ENCODE results near the gene MS4A3. TPM values are rescaled to one million over a fixed set of nuclear protein-coding genes. Genes with fewer than 3 reads are reported as not detected.
"Not testable (repeated sequence)": the region's sequence is repeated elsewhere in the genome, so short reads cannot be mapped to it uniquely, and the experiment has no call there.

Gene MS4A3
- polyA plus RNA-seq, 3 donors, result 0.26 TPM; not detected in 2

GRCh38 chr11:60104471-60105115 is 48.1 kb downstream of the MS4A3 start:
- H3K9me3 ChIP-seq (replicated peaks in 1 of 2; ENCODE audit: control insufficient read depth in 1 of 2, insufficient read depth in 1 of 2, low read length in 2 of 2); H2AFZ ChIP-seq (ENCODE audit: insufficient read depth, low read depth, low read length, poor library complexity, severe bottlenecking); H4K20me1 ChIP-seq (ENCODE audit: insufficient read depth, low read length); H3K27me3 Mint-ChIP-seq (ENCODE audit: low read depth in 3 of 3); H3K27me3 ChIP-seq (ENCODE audit: control insufficient read depth in 2 of 2, insufficient read depth in 2 of 2, low read length in 2 of 2); H3K4me3 ChIP-seq (replicated peaks in 1 of 3; ENCODE audit: low read depth in 2 of 3, low read length in 3 of 3); H3K4me3 Mint-ChIP-seq; H3K36me3 Mint-ChIP-seq; H3K4me2 ChIP-seq (replicated peaks; ENCODE audit: extremely low read depth, low read length, poor library complexity, severe bottlenecking); H3K79me2 ChIP-seq (ENCODE audit: insufficient read depth, low read length); H3K9ac ChIP-seq (ENCODE audit: insufficient read depth, low read length, poor library complexity, severe bottlenecking); intact Hi-C loops (cut with micrococcal nuclease); H3K9me3 Mint-ChIP-seq; DNase-seq; H3K27ac ChIP-seq (ENCODE audit: low read depth in 1 of 2, low read length in 2 of 2); H3K36me3 ChIP-seq (replicated peaks in 1 of 2; ENCODE audit: control insufficient read depth in 1 of 2, insufficient read depth in 2 of 2, low read length in 2 of 2): not testable (repeated sequence)
- peaks cover 7 to 13% of the 10 kb centered on the region in 2 donors for H3K4me1 ChIP-seq (ENCODE audit: control insufficient read depth in 1 of 2, insufficient read depth in 2 of 2, low read length in 2 of 2)
- Mint-ChIP-seq H3K4me1 (peaks cover 25% of the 10 kb centered on the region), H3K27ac (peak overlapping the region in 1 of 7 donors; percentile 22)
- 82% methylated on average over 6 of the region's 8 CpGs for WGBS (ENCODE audit: insufficient coverage)

- H3K36me3 Mint-ChIP-seq; H3K27me3 ChIP-seq (ENCODE audit: control insufficient read depth in 2 of 2, insufficient read depth in 2 of 2, low read length in 2 of 2); H3K4me3 ChIP-seq (replicated peaks in 1 of 3; ENCODE audit: low read depth in 2 of 3, low read length in 3 of 3); DNase-seq; H3K4me2 ChIP-seq (replicated peaks; ENCODE audit: extremely low read depth, low read length, poor library complexity, severe bottlenecking); H3K9me3 Mint-ChIP-seq; H3K9ac ChIP-seq (ENCODE audit: insufficient read depth, low read length, poor library complexity, severe bottlenecking); H3K27ac ChIP-seq (ENCODE audit: low read depth in 1 of 2, low read length in 2 of 2); H3K36me3 ChIP-seq (replicated peaks in 1 of 2; ENCODE audit: control insufficient read depth in 1 of 2, insufficient read depth in 2 of 2, low read length in 2 of 2); H3K4me3 Mint-ChIP-seq; H4K20me1 ChIP-seq (ENCODE audit: insufficient read depth, low read length); H3K9me3 ChIP-seq (replicated peaks in 1 of 2; ENCODE audit: control insufficient read depth in 1 of 2, insufficient read depth in 1 of 2, low read length in 2 of 2); intact Hi-C loops (cut with micrococcal nuclease); H2AFZ ChIP-seq (ENCODE audit: insufficient read depth, low read depth, low read length, poor library complexity, severe bottlenecking); H3K79me2 ChIP-seq (ENCODE audit: insufficient read depth, low read length); H3K4me1 ChIP-seq (ENCODE audit: control insufficient read depth in 1 of 2, insufficient read depth in 2 of 2, low read length in 2 of 2); H3K27me3 Mint-ChIP-seq (ENCODE audit: low read depth in 3 of 3): not testable (repeated sequence)
- Mint-ChIP-seq H3K27ac (peak overlapping the region in 2 of 7 donors; percentile 6 to 64), H3K4me1 (peaks cover 10% of the 10 kb centered on the region)
- 96% methylated on average over 2 of the region's 5 CpGs for WGBS (ENCODE audit: insufficient coverage)
These were observed 52.2 kb downstream of the MS4A3 start for GRCh38 chr11:60108631-60109030.

- H3K27me3 ChIP-seq (ENCODE audit: control insufficient read depth in 2 of 2, insufficient read depth in 2 of 2, low read length in 2 of 2), result no peaks in the 10 kb centered on the region
These were observed 55.3 kb downstream of the MS4A3 start for GRCh38 chr11:60111793-60112192.

More at GRCh38 chr11:60111793-60112192, 55.3 kb downstream of the MS4A3 start:
- H3K27ac ChIP-seq (ENCODE audit: low read depth in 1 of 2, low read length in 2 of 2), result no peak overlapping the region
- Mint-ChIP-seq H3K4me3 (no peak overlapping the region), H3K4me1 (peaks cover 17% of the 10 kb centered on the region), H3K9me3 (peaks cover 0 to 2% (median 0%) of the 10 kb centered on the region in 7 donors), H3K27me3 (ENCODE audit: low read depth in 3 of 3) (peaks cover 0 to 2% (median 2%) of the 10 kb centered on the region in 3 donors), H3K27ac (no peak overlapping the region), H3K36me3 (peaks cover 0 to 2% of the 10 kb centered on the region in 2 donors)
- no peak overlapping the region for H3K4me3 ChIP-seq (replicated peaks in 1 of 3; ENCODE audit: low read depth in 2 of 3, low read length in 3 of 3)
- H3K4me1 ChIP-seq (ENCODE audit: control insufficient read depth in 1 of 2, insufficient read depth in 2 of 2, low read length in 2 of 2), result peaks cover 4 to 15% of the 10 kb centered on the region in 2 donors
- no peak for TF ChIP-seq CTCF (IDR thresholded peaks at IDR 0.05)
- intact Hi-C loops (cut with micrococcal nuclease), result no loop called here
- H3K9me3 ChIP-seq (replicated peaks in 1 of 2; ENCODE audit: control insufficient read depth in 1 of 2, insufficient read depth in 1 of 2, low read length in 2 of 2), result no peaks in the 10 kb centered on the region
- no peak overlapping the region for H2AFZ ChIP-seq (ENCODE audit: insufficient read depth, low read depth, low read length, poor library complexity, severe bottlenecking)
- no peaks in the 10 kb centered on the region for H3K36me3 ChIP-seq (replicated peaks in 1 of 2; ENCODE audit: control insufficient read depth in 1 of 2, insufficient read depth in 2 of 2, low read length in 2 of 2)
- WGBS (ENCODE audit: insufficient coverage), result 92% methylated on average over 2 of the region's 2 CpGs
- no peaks in the 10 kb centered on the region for H3K79me2 ChIP-seq (ENCODE audit: insufficient read depth, low read length)
- no peak for DNase-seq
- H3K9ac ChIP-seq (ENCODE audit: insufficient read depth, low read length, poor library complexity, severe bottlenecking), result no peak overlapping the region
- H4K20me1 ChIP-seq (ENCODE audit: insufficient read depth, low read length), result no peaks in the 10 kb centered on the region
- no peak overlapping the region for H3K4me2 ChIP-seq (replicated peaks; ENCODE audit: extremely low read depth, low read length, poor library complexity, severe bottlenecking)

Data from CD14-positive monocyte (primary cell).